Lung (tissue), 12 donors: ENCODE results near the gene POLR3B. TPM values are rescaled to one million over a fixed set of nuclear protein-coding genes. Genes with fewer than 3 reads are reported as not detected.

Experiments
- ATAC-seq: fragments of 200-7000 bp; cut with Tn5 transposase; one replicate; pipeline ENCODE4 v1.9.1; 2020; ENCODE audit warnings: moderate number of reproducible peaks; ENCODE audit not compliant: insufficient read depth, low FRiP score
- DNase-seq, 3 donors: peaks; one replicate each; pipeline ENCODE4 v3.0.0-alpha.2; 2013 to 2017
- H3K27ac ChIP-seq, 2 donors: one replicate each; pipeline ENCODE4 v1.5.1; 2013; ENCODE audit warnings: mild to moderate bottlenecking in 2 of 2, moderate library complexity in 2 of 2, control low read depth in 1 of 2, inconsistent platforms in 1 of 2, low read depth in 1 of 2, low read length in 1 of 2
- H3K27me3 ChIP-seq, 3 donors: one replicate each; pipeline ENCODE4 v1.5.1; 2013; ENCODE audit warnings: low read length in 2 of 3; ENCODE audit not compliant: control insufficient read depth in 3 of 3, insufficient read depth in 3 of 3
- H3K36me3 ChIP-seq, 4 donors: one replicate each; pipeline ENCODE4 v1.5.1; 2013; ENCODE audit warnings: low read length in 4 of 4, mild to moderate bottlenecking in 1 of 4, moderate library complexity in 1 of 4; ENCODE audit not compliant: control insufficient read depth in 4 of 4, insufficient read depth in 4 of 4
- H3K4me1 ChIP-seq, 5 donors: one replicate each; pipeline ENCODE4 v1.5.1; 2013; ENCODE audit warnings: low read length in 5 of 5, mild to moderate bottlenecking in 2 of 5, moderate library complexity in 1 of 5; ENCODE audit not compliant: control insufficient read depth in 5 of 5, insufficient read depth in 5 of 5
- H3K4me3 ChIP-seq: one replicate; pipeline ENCODE4 v1.5.1; 2013; ENCODE audit warnings: mild to moderate bottlenecking, control low read depth, moderate library complexity
- H3K9ac ChIP-seq, 2 donors: one replicate each; pipeline ENCODE4 v1.5.1; 2013; ENCODE audit warnings: low read length in 2 of 2, control low read depth in 1 of 2; ENCODE audit not compliant: insufficient read depth in 1 of 2
- H3K9me3 ChIP-seq, 4 donors: one replicate each; pipeline ENCODE4 v1.5.1; 2013; ENCODE audit warnings: low read length in 3 of 4, mild to moderate bottlenecking in 1 of 4, moderate library complexity in 1 of 4; ENCODE audit not compliant: control insufficient read depth in 4 of 4, insufficient read depth in 3 of 4
- CTCF ChIP-seq: IDR thresholded peaks from 2 replicates; pipeline ENCODE4 v1.5.1; 2012; ENCODE audit warnings: mild to moderate bottlenecking; ENCODE audit errors: control extremely low read depth, extremely low read depth
- WGBS, 2 donors: extraction: QIAGEN DNeasy Blood & Tissue Kit; methylation state at CpG; one replicate each; pipeline ENCODE4 v1.1.7; 2013; 5-methylcytosine and 5-hydroxymethylcytosine counted together
- polyA plus RNA-seq, 2 donors: library from polyadenylated mRNA; stranded (reverse); fragments of 200-250 nt; gene quantifications; one replicate each; pipeline ENCODE4 v1.2.1, GENCODE V29; 2013
- total RNA-seq, 2 donors: library from RNA; depleted of rRNA in 1 of 2; stranded (reverse); fragments of >200 nt in 1 of 2; gene quantifications; one replicate each; pipeline ENCODE4 v1.2.1, GENCODE V29; 2014 to 2021
- donor health status: control.
- donor health status: control.
- donor health status: Bipolar disorder and iron deficiency.
- donor health status: healthy.
- donor health status: DM: yes; HTN: yes; CAD: no.

POLR3B gene
- total and polyA plus RNA-seq, 4 donors, result 3.6 to 13.5 (median 9.0) TPM

GRCh38 chr12:106329231-106329982, 28.1 kb upstream of the POLR3B start:
- Histone ChIP-seq H3K36me3 (peaks cover 6 to 23% (median 17%) of the 10 kb centered on the region in 4 donors), H3K4me3 (no peak overlapping the region), H3K27me3 (no peaks in the 10 kb centered on the region), H3K9me3 (no peaks in the 10 kb centered on the region), H3K27ac (peak overlapping the region in 1 of 2 donors; percentile 10), H3K9ac (no peak overlapping the region), H3K4me1 (peaks cover 0 to 10% (median 4%) of the 10 kb centered on the region in 5 donors)
- TF ChIP-seq CTCF, result no peak
- DNase-seq, result peak in 1 of 3 donors; percentile 23
- no peak for ATAC-seq
- 77 to 85% methylated on average over 12 of the region's 12 CpGs for WGBS, 2 donors

GRCh38 chr12:106331599-106331998, 25.9 kb upstream of the POLR3B start:
- Histone ChIP-seq H3K36me3 (peaks cover 6 to 24% (median 12%) of the 10 kb centered on the region in 4 donors), H3K4me1 (peaks cover 0 to 17% (median 4%) of the 10 kb centered on the region in 5 donors), H3K27me3 (no peaks in the 10 kb centered on the region), H3K27ac (no peak overlapping the region), H3K9me3 (no peaks in the 10 kb centered on the region), H3K9ac (no peak overlapping the region), H3K4me3 (no peak overlapping the region)
- whole genome bisulfite sequencing, 2 donors, result 93 to 94% methylated on average over 2 of the region's 2 CpGs
- no peak for TF ChIP-seq CTCF
- DNase-seq (no peak), ATAC-seq (no peak)

GRCh38 chr12:106332536-106332935, 25.0 kb upstream of the POLR3B start:
- no peak for TF ChIP-seq CTCF
- no peak overlapping the region for H3K9ac ChIP-seq
- H3K9me3 ChIP-seq, result no peaks in the 10 kb centered on the region
- H3K36me3 ChIP-seq, result peaks cover 6 to 28% (median 12%) of the 10 kb centered on the region in 4 donors
- H3K27me3 ChIP-seq, result no peaks in the 10 kb centered on the region
- H3K4me3 ChIP-seq, result no peak overlapping the region
- no peak for DNase-seq
- no peak for ATAC-seq
- H3K4me1 ChIP-seq, result peaks cover 0 to 11% (median 3%) of the 10 kb centered on the region in 5 donors
- H3K27ac ChIP-seq, result no peak overlapping the region

GRCh38 chr12:106333010-106333409, 24.5 kb upstream of the POLR3B start:
- H3K9me3 ChIP-seq, result no peaks in the 10 kb centered on the region
- peaks cover 6 to 28% (median 12%) of the 10 kb centered on the region in 4 donors for H3K36me3 ChIP-seq
- H3K9ac ChIP-seq, result no peak overlapping the region
- ATAC-seq (no peak), DNase-seq (no peak)
- no peak for TF ChIP-seq CTCF
- peaks cover 0 to 7% (median 3%) of the 10 kb centered on the region in 5 donors for H3K4me1 ChIP-seq
- no peak overlapping the region for H3K27ac ChIP-seq
- no peak overlapping the region for H3K4me3 ChIP-seq
- no peaks in the 10 kb centered on the region for H3K27me3 ChIP-seq
- WGBS, 2 donors, result 96% methylated on average over 2 of the region's 2 CpGs
